ENCODE results near the gene SLC6A11.

DNA sequence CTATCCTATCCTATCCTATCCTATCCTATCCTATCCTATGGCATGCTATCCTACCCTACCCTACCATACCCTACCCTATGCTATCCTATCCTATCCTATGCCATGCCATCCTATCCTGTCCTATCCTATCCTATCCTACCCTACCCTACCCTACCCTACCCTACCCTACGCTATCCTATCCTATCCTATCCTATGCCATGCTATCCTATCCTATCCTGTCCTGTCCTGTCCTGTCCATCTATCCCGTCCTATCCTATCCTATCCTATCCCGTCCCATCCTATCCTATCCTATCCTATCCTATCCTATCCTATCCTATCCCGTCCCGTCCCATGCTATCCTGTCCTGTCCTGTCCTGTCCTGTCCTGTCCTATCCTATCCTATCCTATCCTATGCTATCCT lies 57.4 kb downstream of the SLC6A11 start:
- TF ChIP-seq, protein P1, sequence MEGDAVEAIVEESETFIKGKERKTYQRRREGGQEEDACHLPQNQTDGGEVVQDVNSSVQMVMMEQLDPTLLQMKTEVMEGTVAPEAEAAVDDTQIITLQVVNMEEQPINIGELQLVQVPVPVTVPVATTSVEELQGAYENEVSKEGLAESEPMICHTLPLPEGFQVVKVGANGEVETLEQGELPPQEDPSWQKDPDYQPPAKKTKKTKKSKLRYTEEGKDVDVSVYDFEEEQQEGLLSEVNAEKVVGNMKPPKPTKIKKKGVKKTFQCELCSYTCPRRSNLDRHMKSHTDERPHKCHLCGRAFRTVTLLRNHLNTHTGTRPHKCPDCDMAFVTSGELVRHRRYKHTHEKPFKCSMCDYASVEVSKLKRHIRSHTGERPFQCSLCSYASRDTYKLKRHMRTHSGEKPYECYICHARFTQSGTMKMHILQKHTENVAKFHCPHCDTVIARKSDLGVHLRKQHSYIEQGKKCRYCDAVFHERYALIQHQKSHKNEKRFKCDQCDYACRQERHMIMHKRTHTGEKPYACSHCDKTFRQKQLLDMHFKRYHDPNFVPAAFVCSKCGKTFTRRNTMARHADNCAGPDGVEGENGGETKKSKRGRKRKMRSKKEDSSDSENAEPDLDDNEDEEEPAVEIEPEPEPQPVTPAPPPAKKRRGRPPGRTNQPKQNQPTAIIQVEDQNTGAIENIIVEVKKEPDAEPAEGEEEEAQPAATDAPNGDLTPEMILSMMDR (IDR thresholded peaks at IDR 0.05), result no peak
- TF ChIP-seq SMAD4 (CRISPR knock-in tag; IDR thresholded peaks at IDR 0.05) (no peak), NR2C2 (CRISPR knock-in tag; IDR thresholded peaks at IDR 0.05) (no peak), NFYB (CRISPR knock-in tag; conservative IDR thresholded peaks at IDR 0.05; ENCODE audit: low read depth) (no peak), KAT7 (CRISPR knock-in tag; IDR thresholded peaks at IDR 0.05; ENCODE audit: borderline replicate concordance) (no peak)
- TF ChIP-seq, protein P2, sequence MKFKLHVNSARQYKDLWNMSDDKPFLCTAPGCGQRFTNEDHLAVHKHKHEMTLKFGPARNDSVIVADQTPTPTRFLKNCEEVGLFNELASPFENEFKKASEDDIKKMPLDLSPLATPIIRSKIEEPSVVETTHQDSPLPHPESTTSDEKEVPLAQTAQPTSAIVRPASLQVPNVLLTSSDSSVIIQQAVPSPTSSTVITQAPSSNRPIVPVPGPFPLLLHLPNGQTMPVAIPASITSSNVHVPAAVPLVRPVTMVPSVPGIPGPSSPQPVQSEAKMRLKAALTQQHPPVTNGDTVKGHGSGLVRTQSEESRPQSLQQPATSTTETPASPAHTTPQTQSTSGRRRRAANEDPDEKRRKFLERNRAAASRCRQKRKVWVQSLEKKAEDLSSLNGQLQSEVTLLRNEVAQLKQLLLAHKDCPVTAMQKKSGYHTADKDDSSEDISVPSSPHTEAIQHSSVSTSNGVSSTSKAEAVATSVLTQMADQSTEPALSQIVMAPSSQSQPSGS (CRISPR knock-in tag; IDR thresholded peaks at IDR 0.05; ENCODE audit: borderline replicate concordance, low read depth), result no peak
- TF ChIP-seq, protein P3, sequence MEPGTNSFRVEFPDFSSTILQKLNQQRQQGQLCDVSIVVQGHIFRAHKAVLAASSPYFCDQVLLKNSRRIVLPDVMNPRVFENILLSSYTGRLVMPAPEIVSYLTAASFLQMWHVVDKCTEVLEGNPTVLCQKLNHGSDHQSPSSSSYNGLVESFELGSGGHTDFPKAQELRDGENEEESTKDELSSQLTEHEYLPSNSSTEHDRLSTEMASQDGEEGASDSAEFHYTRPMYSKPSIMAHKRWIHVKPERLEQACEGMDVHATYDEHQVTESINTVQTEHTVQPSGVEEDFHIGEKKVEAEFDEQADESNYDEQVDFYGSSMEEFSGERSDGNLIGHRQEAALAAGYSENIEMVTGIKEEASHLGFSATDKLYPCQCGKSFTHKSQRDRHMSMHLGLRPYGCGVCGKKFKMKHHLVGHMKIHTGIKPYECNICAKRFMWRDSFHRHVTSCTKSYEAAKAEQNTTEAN (CRISPR knock-in tag; IDR thresholded peaks at IDR 0.05), result no peak
- TF ChIP-seq, protein P4, sequence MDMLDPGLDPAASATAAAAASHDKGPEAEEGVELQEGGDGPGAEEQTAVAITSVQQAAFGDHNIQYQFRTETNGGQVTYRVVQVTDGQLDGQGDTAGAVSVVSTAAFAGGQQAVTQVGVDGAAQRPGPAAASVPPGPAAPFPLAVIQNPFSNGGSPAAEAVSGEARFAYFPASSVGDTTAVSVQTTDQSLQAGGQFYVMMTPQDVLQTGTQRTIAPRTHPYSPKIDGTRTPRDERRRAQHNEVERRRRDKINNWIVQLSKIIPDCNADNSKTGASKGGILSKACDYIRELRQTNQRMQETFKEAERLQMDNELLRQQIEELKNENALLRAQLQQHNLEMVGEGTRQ (CRISPR knock-in tag; IDR thresholded peaks at IDR 0.05), result no peak

Measured in WTC11 (cell line).